AG09309 (cell line): Measurements from ENCODE around the gene SIX1.

Experiments
- DNase-seq: peaks from one replicate; pipeline ENCODE4 v3.0.0-alpha.2; 2010; ENCODE audit warnings: low read depth
- H3K4me3 ChIP-seq: 2 replicates; pipeline ENCODE4 v1.5.1; 2011; ENCODE audit warnings: mild to moderate bottlenecking, low read depth, low read length, moderate library complexity; ENCODE audit not compliant: control insufficient read depth
- TF ChIP-seq, protein P1 (sequence below): IDR thresholded peaks from 2 replicates; pipeline ENCODE4 v1.5.1; 2011; ENCODE audit warnings: mild to moderate bottlenecking, low read depth, low read length, inconsistent platforms; ENCODE audit not compliant: insufficient read depth, control insufficient read depth; ENCODE audit errors: missing control alignments

The SIX1 gene

DNA sequence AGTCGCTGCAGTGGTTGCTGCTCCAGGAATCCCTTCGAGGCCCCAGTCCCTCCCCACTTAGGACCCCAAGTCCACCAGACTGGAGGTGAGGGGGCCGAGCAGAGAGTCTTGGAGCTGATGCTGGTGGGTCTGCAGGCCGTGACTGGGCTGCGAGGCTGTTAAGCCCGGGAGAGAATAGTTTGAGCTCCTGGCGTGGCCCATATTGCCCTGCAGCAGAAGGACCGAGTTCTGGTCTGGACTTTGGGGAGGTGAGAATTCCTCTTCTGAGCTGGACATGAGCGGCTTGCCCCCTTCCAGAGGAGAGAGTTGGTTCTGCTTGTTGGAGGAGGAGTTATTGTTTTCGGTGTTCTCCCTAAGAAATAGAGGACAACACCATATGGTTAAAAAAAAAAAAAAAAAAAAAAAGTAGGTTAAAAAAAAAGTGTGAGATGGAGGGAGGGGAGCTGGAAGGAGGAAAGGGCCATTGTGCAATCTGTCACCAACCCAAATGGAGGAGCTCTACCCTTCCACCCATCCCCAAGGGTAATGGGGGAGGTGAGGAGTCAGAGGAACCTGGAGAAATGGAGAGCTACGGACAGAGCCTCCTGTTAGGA is 3.0 kb downstream of the SIX1 start:
- H3K4me3 ChIP-seq: peak overlapping the region; percentile 81
- TF ChIP-seq, protein P1, sequence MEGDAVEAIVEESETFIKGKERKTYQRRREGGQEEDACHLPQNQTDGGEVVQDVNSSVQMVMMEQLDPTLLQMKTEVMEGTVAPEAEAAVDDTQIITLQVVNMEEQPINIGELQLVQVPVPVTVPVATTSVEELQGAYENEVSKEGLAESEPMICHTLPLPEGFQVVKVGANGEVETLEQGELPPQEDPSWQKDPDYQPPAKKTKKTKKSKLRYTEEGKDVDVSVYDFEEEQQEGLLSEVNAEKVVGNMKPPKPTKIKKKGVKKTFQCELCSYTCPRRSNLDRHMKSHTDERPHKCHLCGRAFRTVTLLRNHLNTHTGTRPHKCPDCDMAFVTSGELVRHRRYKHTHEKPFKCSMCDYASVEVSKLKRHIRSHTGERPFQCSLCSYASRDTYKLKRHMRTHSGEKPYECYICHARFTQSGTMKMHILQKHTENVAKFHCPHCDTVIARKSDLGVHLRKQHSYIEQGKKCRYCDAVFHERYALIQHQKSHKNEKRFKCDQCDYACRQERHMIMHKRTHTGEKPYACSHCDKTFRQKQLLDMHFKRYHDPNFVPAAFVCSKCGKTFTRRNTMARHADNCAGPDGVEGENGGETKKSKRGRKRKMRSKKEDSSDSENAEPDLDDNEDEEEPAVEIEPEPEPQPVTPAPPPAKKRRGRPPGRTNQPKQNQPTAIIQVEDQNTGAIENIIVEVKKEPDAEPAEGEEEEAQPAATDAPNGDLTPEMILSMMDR: no peak
- DNase-seq: no peak

DNA sequence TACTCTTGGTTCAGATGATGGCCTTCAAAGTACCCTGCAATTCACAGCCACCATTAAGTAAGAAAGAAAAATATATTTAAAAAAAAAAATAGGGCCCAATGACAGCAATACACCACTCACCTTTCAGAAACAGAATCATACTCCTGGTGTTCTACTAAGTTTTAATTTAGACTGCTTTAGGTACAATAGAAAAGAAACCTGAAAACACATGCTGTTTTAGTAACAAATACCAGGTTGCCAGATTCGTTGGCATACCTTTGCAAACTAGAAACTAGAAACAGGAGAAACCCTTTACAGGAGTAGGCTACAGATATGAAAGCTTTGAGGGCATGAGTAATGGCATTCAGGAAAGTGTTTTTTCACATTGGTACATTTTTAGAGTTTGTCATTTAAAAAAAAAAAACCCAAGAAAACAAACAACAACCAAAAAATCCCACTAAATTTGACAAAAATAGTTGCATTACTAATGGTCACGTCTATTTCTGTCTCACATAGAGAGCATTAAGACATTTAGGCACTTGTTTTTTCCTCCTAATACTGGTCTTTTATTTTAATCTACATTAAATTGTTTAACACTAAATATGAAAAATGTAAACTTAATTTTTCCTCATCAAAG is 4.0 kb downstream of the SIX1 start:
- no peak overlapping the region for H3K4me3 ChIP-seq
- DNase-seq: no peak
- TF ChIP-seq, protein P1: no peak

DNA sequence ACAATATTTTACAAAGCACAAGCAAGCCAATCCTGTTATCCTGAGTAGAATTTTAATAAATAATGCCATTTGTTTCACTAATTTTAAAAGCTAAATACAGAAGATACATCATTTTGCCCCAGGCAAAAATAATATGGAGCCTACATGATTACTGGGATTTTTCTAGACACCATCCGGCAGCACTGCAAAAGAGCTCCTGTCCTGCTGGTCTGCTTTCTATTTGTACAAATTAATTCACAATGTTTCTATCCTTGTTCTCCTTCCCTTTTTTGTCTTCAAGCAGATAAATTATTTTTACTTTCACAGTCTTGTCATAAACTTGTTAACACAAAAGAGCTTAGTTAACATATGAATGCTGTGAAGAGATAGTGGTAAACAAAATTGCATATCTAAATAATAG is 4.6 kb downstream of the SIX1 start:
- no peak overlapping the region for H3K4me3 ChIP-seq
- no peak for DNase-seq
- TF ChIP-seq, protein P1: no peak

DNA sequence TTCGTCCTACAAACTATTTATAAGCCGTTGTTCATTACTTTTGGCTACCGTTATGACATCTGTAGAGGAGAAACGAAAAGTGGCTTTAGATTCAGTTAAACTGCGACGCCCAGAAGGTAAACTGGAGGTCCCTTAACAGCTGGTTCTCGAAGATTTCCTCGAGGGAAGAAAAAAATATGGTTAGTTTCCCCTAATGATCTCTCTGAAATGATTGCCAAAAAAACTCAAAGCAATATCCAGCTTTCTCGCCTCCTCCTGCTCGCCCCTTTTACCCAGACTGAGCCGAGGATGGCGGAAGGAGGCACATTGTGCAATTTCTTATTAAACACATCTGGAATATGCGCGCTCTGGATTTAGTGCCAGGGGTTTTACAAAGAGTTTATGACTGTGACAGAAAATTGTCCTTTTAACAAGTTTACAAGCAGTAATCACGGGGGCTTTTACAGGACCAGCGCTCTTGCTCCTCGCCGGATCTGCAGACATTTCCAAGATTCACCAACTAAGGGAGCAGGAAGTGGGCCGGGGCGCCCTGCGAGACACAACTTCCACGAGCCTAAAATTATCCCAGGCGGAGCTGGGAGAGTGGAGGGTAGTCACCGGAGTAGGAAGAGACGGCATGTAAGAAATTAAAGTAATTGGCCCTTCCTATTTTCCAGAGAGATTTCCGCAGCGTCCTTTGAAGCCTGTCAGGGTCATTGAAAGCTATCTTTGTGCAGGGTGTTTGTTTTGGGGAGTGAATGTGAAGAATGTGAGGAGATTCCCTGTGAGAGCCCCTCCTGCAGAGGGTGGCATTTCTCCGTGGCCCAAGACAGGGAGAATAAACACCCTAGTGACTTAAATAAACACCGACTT is 5.6 kb downstream of the SIX1 start:
- peak; percentile 46 for DNase-seq
- H3K4me3 ChIP-seq: peak overlapping the region; percentile 11

DNA sequence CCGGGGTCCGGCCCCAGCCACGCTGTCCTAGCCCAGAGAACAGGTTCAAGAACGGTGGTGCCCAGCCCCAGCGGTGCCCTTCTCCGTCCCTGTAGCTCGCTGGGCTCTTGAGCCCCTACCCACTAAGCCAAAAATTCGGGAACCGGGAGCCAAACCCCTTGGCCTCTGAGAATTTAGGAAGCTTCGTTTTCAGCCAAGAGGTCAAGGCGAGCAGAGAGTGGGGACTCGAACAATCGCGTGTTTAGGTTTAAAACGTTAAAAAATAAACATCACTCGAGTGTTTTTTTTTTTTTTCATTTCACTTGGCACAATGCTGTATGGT is 6.2 kb downstream of the SIX1 start:
- H3K4me3 ChIP-seq: no peak overlapping the region
- TF ChIP-seq, protein P1: no peak
- DNase-seq: no peak

More for the DNA sequence above, 5.6 kb downstream of the SIX1 start:
- TF ChIP-seq, protein P1: no peak

DNA sequence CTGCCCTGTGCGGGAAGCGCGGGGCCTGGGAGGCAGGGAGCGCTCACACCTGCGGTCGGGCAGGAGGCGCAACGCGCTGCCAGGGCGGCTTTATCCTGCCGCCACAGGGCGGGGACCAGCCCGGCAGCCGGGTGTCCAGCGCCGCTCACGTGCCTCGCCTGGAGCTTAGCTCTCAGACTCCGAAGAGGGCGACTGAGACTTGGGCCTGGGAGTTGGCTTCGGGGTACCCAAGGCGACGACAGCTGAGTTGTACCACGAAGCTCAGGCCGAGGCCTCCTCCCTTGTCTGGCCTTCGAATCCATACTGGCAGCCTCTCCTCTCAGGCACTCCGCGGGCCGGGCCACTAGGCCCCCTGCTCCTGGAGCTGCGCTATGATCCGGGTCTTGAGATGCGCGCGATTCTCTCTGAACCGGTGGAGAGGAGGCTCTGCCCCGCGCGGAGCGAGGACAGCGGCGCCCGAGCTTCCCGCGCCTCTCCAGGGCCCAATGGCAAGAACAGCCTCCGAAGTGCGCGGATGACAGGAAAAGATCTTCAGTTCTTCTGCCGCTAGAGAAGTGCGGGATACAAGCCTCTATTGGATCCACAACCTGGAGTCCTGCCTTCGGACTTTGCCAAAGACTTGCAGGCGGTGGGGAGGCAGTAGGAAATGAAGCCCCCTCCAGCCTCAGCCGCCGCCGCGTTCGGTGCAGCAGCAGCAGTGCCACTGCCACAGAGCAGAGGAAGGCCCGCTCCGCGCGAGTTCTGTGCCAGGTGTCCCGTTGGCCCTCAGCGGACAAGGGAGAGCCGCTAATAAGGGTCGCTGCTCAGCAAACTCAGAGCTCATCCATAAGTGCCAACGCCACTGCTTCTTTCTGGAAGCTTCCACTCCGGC is 6.8 kb downstream of the SIX1 start:
- no peak for DNase-seq
- TF ChIP-seq, protein P1: no peak
- H3K4me3 ChIP-seq: no peak overlapping the region
